ENCODE measurements around the gene CCDC171. TPM values are rescaled to one million over a fixed set of nuclear protein-coding genes. Genes with fewer than 3 reads are reported as not detected.

The CCDC171 gene
- total and polyA plus RNA-seq, 4 donors, result 0.13 to 1.1 (median 0.43) TPM

DNA sequence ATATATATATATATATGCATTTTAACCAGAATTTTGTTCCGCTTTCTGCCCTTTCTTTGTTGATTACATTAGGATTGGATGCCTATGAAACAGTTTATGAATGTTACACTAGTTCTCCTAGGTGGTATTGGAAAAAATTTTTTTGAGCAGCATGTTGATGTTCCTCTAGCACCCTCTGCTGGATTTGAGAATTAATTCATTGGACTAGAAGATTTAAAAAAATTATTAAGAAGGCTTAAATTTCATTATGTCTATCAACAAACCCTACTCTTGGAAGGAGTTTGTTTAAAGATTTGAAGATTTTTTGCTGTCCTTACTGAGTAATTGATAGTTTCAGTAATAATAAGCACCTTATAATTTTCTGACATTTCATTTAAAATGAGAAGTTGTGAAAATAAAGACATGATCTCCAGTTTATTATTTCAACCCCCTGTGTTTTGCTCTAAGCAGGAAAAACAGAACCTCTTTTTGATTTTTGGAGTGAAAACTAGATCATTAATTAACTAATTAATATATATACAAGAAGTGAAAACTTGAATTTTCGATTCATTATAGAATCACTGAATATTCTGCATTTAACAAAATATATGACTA lies 89.6 kb downstream of the CCDC171 start (continued):
- TF ChIP-seq CTCF (IDR thresholded peaks at IDR 0.05; ENCODE audit: low read depth, low read length, missing input control), result peak; percentile 44

GRCh38 chr9:15670246-15670645 lies 117.4 kb downstream of the CCDC171 start:
- Histone ChIP-seq H3K36me3 (ENCODE audit: control insufficient read depth in 4 of 4, insufficient read depth in 3 of 4, low read depth in 1 of 4, low read length in 3 of 4) (no peaks in the 10 kb centered on the region), H3K27me3 (ENCODE audit: control insufficient read depth in 4 of 4, insufficient read depth in 4 of 4, low read length in 3 of 4) (no peaks in the 10 kb centered on the region), H3K27ac (ENCODE audit: low read depth in 1 of 2, low read length in 2 of 2) (no peak overlapping the region), H3K9ac (ENCODE audit: low read depth in 1 of 2, low read length in 2 of 2) (no peak overlapping the region), H3K4me3 (ENCODE audit: low read depth in 1 of 3, low read length in 3 of 3) (no peak overlapping the region), H3K4me1 (ENCODE audit: control insufficient read depth in 4 of 4, insufficient read depth in 4 of 4, low read length in 3 of 4) (no peaks in the 10 kb centered on the region), H3K9me3 (ENCODE audit: control insufficient read depth in 4 of 4, low read length in 3 of 4) (no peaks in the 10 kb centered on the region)
- TF ChIP-seq NR2F2 (IDR thresholded peaks at IDR 0.05), result no peak
- no peak for TF ChIP-seq RXRA (IDR thresholded peaks at IDR 0.05)
- no peak for TF ChIP-seq TAF1 (conservative IDR thresholded peaks at IDR 0.05)
- no peak for TF ChIP-seq FOXA1 (IDR thresholded peaks at IDR 0.05)
- no peak for TF ChIP-seq HNF4A (conservative IDR thresholded peaks at IDR 0.05)
- TF ChIP-seq SP1 (IDR thresholded peaks at IDR 0.05), result no peak
- no peak for TF ChIP-seq MAX (IDR thresholded peaks at IDR 0.05)
- no peak for TF ChIP-seq GABPA (IDR thresholded peaks at IDR 0.05 in 1 of 2, conservative IDR thresholded peaks at IDR 0.05 in 1 of 2)
- TF ChIP-seq JUND (IDR thresholded peaks at IDR 0.05), result no peak
- TF ChIP-seq REST (IDR thresholded peaks at IDR 0.05), result no peak
- no peak for TF ChIP-seq CTCF (IDR thresholded peaks at IDR 0.05; ENCODE audit: low read depth, low read length, missing input control)
- TF ChIP-seq RAD21 (IDR thresholded peaks at IDR 0.05), result no peak
- TF ChIP-seq EGR1 (IDR thresholded peaks at IDR 0.05; ENCODE audit: low read depth in 2 of 2), result no peak
- TF ChIP-seq, protein P1, sequence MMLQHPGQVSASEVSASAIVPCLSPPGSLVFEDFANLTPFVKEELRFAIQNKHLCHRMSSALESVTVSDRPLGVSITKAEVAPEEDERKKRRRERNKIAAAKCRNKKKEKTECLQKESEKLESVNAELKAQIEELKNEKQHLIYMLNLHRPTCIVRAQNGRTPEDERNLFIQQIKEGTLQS (IDR thresholded peaks at IDR 0.05), result no peak
- TF ChIP-seq FOXA2 (IDR thresholded peaks at IDR 0.05), result no peak
- TF ChIP-seq HNF4G (IDR thresholded peaks at IDR 0.05), result no peak
- TF ChIP-seq, protein P2, sequence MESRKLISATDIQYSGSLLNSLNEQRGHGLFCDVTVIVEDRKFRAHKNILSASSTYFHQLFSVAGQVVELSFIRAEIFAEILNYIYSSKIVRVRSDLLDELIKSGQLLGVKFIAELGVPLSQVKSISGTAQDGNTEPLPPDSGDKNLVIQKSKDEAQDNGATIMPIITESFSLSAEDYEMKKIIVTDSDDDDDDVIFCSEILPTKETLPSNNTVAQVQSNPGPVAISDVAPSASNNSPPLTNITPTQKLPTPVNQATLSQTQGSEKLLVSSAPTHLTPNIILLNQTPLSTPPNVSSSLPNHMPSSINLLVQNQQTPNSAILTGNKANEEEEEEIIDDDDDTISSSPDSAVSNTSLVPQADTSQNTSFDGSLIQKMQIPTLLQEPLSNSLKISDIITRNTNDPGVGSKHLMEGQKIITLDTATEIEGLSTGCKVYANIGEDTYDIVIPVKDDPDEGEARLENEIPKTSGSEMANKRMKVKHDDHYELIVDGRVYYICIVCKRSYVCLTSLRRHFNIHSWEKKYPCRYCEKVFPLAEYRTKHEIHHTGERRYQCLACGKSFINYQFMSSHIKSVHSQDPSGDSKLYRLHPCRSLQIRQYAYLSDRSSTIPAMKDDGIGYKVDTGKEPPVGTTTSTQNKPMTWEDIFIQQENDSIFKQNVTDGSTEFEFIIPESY (IDR thresholded peaks at IDR 0.05), result no peak
- TF ChIP-seq YY1 (IDR thresholded peaks at IDR 0.05), result no peak
- DNase-seq (ENCODE audit: low spot score), result no peak

Measured in liver (tissue), 9 donors.